HTERT RPE-1 (cell line): ENCODE measurements around the gene G3BP2.

Experiments
- in situ Hi-C: fragments of 300-500 bp; cut with MboI; formaldehyde crosslinking; loops from 4 replicates; pipeline ENCODE4 v1.14.3; 2020; ENCODE audit warnings: low sequenced_read_pairs

Gene G3BP2

GRCh38 chr4:75643651-75644050, 29.6 kb downstream of the G3BP2 start:
- in situ Hi-C loops, result no loop called here

GRCh38 chr4:75639124-75639695, 34.0 kb downstream of the G3BP2 start:
- in situ Hi-C loops, result no loop called here

- in situ Hi-C loops, result no loop called here
These were observed 35.4 kb downstream of the G3BP2 start for GRCh38 chr4:75637827-75638226.

- in situ Hi-C loops, result no loop called here
These were observed 36.0 kb downstream of the G3BP2 start for GRCh38 chr4:75637176-75637575.

DNA sequence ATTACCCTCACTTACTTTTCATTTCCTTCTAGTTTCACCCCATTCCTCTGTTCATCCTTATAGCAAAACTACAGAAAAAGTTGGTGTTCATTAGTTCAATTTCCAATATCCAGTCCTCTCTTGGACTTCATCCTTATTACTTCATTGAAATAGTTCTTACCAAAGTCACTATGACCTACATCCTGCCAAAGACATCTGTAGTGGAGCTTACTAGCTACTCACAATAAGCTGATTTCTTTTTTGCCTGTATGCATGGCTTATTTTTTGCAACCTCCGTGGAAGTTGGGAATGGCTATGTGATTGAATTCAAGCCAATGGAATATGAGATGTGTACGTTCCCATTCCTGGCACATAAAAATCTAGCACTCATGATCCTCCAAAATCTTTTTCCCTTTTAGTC, 38.3 kb downstream of the G3BP2 start:
- in situ Hi-C loops, result no loop called here

- in situ Hi-C loops, result no loop called here
These were observed 38.9 kb downstream of the G3BP2 start for GRCh38 chr4:75634281-75634680.

DNA sequence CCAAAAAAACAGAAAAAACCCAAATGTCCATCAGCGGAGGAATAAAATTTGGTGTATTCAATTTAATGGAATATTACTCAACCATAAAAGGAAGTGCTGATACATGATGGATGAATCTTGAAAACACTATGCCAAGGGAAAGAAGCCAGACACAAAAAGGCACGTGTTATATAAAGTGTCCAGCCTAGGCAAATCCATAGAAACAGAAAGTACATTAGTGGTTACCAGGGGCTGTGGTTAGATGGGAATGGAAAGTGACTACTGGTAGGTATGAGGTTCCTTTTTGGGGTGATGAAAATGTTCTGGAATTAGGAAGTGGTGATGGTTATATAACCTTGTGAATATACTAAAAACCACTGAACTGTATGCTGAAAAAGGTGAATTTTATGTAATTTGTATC, 39.4 kb downstream of the G3BP2 start:
- in situ Hi-C loops, result no loop called here

GRCh38 chr4:75630937-75631329, 42.3 kb downstream of the G3BP2 start:
- in situ Hi-C loops, result no loop called here

DNA sequence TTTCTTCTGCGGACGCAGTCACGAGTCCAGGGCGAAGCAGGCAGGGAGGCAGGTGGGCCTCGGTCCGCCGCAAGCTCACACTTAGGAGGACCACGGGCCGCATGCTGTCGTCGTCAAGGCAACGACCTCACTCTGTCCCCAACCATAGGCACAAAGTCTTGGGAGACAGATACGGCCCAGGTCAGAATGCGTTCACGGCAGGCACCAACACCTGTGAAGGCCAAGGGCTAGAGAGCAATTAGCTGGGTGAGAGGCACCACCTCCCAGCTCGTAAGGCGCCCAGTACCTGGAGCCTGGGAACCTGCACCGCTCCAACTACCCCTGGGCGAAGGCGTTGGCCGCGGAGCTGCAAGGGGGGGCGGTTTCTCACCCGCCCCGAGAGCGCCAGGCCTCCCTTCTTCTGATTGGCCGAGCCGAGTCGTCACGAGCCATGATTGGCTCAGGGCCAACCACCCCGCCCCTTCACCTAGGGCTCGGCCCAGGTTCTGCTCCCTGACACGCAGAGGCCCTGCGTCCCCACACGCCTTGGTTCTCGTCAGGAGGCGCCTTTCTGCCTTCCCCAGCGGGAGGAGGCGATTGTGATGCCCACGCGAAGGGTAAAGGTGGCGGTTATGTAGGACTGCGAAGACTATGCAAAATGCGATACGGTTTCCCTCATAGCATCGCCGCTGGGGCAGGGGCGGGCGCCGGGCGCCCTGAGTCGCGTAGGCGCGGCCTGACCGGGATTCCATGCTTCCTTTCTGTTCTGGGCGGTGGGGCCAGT, 42.9 kb downstream of the G3BP2 start, which contains the start of gene CDKL2:
Gene CDKL2, minus strand, starts transcription at position 355 of the 763 bp plus-strand sequence. CDS start 4,540 bp downstream, outside the sequence.
- in situ Hi-C loops, result no loop called here

DNA sequence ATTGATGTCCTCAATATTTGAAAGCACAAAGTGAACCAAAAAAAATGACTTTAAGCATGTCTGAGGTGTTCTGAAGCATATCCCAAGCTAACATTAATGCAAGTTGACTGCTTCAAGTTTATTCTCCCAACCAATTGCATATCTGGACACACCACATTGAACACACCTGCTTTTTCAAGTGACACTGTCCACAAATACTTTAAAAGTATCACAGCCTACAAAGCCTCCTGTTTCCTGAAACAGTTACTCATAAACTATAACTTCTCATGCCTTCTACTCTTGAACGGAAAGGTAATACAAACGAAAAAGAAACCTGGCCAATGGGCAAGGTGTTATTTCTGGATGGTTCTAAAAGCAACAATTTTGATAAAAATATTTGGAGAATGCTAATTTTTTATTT, 44.0 kb downstream of the G3BP2 start:
- in situ Hi-C loops, result no loop called here

DNA sequence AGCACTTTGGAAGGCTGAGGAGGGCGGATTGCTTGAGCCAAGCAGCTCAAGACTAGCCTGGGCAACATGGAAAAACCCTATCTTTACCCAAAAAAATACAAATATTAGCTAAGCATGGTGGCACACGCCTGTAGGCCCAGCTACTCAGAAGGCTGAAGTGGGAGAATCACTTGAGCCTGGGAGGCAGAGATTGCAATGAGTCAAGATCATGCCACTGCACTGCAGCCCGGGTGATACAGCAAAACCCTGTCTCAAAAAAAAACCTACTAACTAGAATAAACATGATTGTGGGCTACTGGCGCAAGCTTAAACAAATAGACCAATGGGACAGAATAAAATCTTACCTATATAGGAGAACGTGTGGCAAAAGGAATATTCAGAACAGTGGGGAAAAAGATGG, 50.2 kb downstream of the G3BP2 start:
- in situ Hi-C loops, result no loop called here

DNA sequence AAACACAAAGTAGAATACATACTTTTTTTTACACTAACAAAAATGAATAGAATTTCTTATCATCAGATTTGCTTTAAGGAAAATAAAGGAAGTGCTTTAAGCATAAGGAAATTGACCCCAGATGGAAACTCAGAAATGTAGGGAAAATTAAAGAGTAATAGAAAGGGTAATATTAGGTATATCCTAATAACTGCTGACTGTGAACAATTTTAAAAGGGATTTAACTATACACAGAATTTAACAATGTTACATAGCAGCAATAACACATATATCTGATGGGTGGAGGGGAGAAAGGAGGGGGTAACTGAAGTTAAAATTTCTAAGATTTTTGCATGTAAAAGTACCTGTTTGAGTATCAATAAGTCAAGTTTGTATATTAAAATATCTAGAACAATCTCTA, 51.5 kb downstream of the G3BP2 start:
- in situ Hi-C loops, result no loop called here

DNA sequence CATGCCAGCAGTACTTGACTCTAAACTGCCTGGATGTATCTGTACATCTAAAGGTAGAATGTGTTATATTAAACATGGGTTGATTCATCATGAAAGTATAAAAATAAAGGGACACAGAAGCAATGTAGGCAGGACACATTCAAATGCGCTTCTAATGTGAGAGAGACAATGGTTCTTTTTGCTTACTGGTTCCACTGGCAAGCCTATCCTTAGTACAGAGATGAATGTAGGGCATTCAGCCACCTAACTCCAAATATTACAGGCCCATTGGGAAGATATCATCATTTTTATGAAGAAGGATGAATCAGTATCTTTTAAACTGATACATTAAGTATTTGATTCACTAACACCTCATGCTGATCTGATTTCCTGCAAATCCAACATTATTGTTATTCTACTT, 60.9 kb downstream of the G3BP2 start:
- in situ Hi-C loops, result no loop called here

DNA sequence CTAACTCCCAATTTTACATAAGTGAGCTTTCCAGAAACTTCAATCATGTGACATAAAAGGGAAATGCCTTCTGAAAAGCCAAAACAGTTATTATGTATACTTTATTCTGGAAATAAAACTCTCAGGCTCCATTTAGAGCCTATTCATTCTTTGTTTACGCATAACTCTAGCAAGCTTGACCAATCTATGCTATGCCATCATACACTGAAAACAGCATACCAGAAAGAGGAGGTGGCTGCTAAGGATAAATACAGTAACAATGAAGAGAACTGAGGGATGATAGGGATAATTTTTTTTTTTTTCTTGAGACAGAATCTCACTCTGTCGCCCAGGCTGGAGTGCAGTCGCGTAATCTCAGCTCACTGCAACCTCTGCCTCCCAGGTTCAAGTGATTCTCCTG, 67.3 kb downstream of the G3BP2 start:
- in situ Hi-C loops, result no loop called here

DNA sequence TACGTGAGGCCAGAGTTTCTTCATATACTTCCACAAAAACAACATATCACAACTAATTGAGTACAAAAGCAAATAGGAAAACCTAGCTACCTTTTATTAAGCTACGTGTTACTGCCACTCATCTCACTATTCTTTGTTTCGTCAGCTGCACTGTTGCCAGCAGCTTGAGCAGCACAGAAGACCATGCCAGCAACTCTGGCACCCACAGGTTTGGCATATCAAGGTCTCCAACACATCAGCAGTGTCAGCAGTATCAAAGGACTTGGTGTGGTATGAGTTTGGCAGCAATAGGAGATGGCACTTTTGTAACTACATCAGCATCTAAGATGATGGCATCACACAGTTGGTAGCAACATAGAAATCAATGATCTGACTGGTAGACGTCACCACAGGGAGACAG, 73.6 kb downstream of the G3BP2 start:
- in situ Hi-C loops, result no loop called here

DNA sequence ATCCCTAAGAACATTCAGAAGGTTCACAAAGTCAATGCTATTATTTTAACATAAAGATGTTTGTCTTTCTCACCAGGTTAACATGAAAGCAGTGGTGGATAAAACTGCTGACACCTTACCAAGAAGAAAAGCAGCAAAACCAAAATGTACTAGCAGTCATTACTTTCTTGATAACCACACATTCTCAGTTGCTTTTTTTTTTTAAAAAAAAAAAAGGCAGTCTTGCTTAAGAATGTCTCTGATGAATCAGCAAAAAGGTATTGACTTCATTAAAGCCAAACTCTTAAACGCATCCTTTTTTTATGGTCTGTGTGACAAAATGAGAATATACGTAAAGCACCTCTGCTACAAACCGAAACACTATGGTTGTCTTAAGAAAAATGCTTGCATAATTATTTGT, 74.8 kb downstream of the G3BP2 start:
- in situ Hi-C loops, result no loop called here

- in situ Hi-C loops, result no loop called here
These were observed 77.2 kb downstream of the G3BP2 start for GRCh38 chr4:75596061-75596460.

- in situ Hi-C loops, result no loop called here
These were observed 79.8 kb downstream of the G3BP2 start for GRCh38 chr4:75593393-75593792.
